OCI-LY7 (cell line): Measurements from ENCODE around the gene PRKCA.

Experiments used
- EZH2phosphoT487 ChIP-seq: fragments of 200-600 bp; sonication (generic); IDR thresholded peaks from 2 replicates; pipeline ENCODE4 v1.6.1; 2018; ENCODE audit warnings: low read depth, borderline replicate concordance, mild to moderate bottlenecking, mixed run types, antibody characterized with exemption, low read length, moderate library complexity, mixed read lengths
- TF ChIP-seq, protein P1 (sequence below): fragments of 200-600 bp; sonication (generic); conservative IDR thresholded peaks from 2 replicates; pipeline ENCODE4 v1.5.1; 2014; ENCODE audit warnings: mild to moderate bottlenecking, antibody characterized with exemption, low read length, moderate library complexity, mixed read lengths

DNA sequence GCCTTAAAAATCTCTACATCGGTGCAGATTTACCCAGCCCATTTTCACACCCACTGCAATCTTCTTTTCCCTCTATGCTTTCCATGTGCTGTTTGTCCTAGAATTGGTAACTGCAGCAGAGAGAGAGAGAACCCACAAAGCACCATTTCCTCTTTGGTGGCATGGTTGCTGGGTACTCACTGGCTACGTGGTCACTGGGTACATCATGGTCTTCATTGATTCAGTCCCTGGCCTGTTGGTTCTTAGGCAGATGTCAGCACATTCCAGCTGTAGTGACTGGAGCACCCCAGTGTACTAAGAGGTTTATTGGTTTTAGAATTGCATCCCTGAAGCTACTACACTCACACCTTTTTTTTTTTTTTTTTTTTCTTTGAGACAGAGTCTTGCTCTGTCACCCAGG is 376.4 kb downstream of the PRKCA start:
- TF ChIP-seq, protein P1, sequence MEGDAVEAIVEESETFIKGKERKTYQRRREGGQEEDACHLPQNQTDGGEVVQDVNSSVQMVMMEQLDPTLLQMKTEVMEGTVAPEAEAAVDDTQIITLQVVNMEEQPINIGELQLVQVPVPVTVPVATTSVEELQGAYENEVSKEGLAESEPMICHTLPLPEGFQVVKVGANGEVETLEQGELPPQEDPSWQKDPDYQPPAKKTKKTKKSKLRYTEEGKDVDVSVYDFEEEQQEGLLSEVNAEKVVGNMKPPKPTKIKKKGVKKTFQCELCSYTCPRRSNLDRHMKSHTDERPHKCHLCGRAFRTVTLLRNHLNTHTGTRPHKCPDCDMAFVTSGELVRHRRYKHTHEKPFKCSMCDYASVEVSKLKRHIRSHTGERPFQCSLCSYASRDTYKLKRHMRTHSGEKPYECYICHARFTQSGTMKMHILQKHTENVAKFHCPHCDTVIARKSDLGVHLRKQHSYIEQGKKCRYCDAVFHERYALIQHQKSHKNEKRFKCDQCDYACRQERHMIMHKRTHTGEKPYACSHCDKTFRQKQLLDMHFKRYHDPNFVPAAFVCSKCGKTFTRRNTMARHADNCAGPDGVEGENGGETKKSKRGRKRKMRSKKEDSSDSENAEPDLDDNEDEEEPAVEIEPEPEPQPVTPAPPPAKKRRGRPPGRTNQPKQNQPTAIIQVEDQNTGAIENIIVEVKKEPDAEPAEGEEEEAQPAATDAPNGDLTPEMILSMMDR: no peak
- no peak for TF ChIP-seq EZH2phosphoT487
